GM19035 (cell line): ENCODE data around the gene CYFIP2.

Experiments used
- ATAC-seq: cut with Tn5 transposase; IDR thresholded peaks from one replicate; pipeline ENCODE4 v1.9.1; 2021; ENCODE audit not compliant: unreplicated experiment

Gene CYFIP2

GRCh38 chr5:157312492-157312891, 46.6 kb downstream of the CYFIP2 start:
- ATAC-seq: peak; percentile 89

GRCh38 chr5:157322581-157322980, 56.7 kb downstream of the CYFIP2 start:
- no peak for ATAC-seq

GRCh38 chr5:157323107-157323706, 57.3 kb downstream of the CYFIP2 start:
- no peak for ATAC-seq

- no peak for ATAC-seq
These were observed 58.3 kb downstream of the CYFIP2 start for GRCh38 chr5:157324237-157324636.

- ATAC-seq: no peak
These were observed 60.6 kb downstream of the CYFIP2 start for GRCh38 chr5:157326440-157327005.

GRCh38 chr5:157327771-157328170, 61.8 kb downstream of the CYFIP2 start:
- ATAC-seq: no peak

GRCh38 chr5:157328277-157328912, 62.5 kb downstream of the CYFIP2 start:
- ATAC-seq: peak; percentile 91

GRCh38 chr5:157331807-157332206, 65.9 kb downstream of the CYFIP2 start:
- no peak for ATAC-seq

- no peak for ATAC-seq
These were observed 69.9 kb downstream of the CYFIP2 start for GRCh38 chr5:157335534-157336422.

GRCh38 chr5:157336423-157336744, 70.5 kb downstream of the CYFIP2 start:
- ATAC-seq: no peak

GRCh38 chr5:157339409-157339808, 73.5 kb downstream of the CYFIP2 start:
- no peak for ATAC-seq

- ATAC-seq: no peak
These were observed 77.0 kb downstream of the CYFIP2 start for GRCh38 chr5:157342822-157343402.

- no peak for ATAC-seq
These were observed 78.2 kb downstream of the CYFIP2 start for GRCh38 chr5:157343842-157344790.

GRCh38 chr5:157345067-157345466, 79.1 kb downstream of the CYFIP2 start:
- ATAC-seq: no peak

- ATAC-seq: no peak
These were observed 79.6 kb downstream of the CYFIP2 start for GRCh38 chr5:157345485-157345884.

GRCh38 chr5:157347301-157348048, 81.6 kb downstream of the CYFIP2 start:
- no peak for ATAC-seq

- ATAC-seq: no peak
These were observed 82.1 kb downstream of the CYFIP2 start for GRCh38 chr5:157348049-157348400.

GRCh38 chr5:157350939-157351801, 85.2 kb downstream of the CYFIP2 start:
- peak; percentile 75 for ATAC-seq

- no peak for ATAC-seq
These were observed 85.8 kb downstream of the CYFIP2 start for GRCh38 chr5:157351802-157352092.
